ENCODE results near the gene TMPRSS7.

The TMPRSS7 gene

GRCh38 chr3:112117415-112117814 is 82.9 kb downstream of the TMPRSS7 start:
- TF ChIP-seq CTCF (IDR thresholded peaks at IDR 0.05; ENCODE audit: low read depth, low read length) = no peak
- DNase-seq (ENCODE audit: extremely low read depth, low read depth) = no peak

DNA sequence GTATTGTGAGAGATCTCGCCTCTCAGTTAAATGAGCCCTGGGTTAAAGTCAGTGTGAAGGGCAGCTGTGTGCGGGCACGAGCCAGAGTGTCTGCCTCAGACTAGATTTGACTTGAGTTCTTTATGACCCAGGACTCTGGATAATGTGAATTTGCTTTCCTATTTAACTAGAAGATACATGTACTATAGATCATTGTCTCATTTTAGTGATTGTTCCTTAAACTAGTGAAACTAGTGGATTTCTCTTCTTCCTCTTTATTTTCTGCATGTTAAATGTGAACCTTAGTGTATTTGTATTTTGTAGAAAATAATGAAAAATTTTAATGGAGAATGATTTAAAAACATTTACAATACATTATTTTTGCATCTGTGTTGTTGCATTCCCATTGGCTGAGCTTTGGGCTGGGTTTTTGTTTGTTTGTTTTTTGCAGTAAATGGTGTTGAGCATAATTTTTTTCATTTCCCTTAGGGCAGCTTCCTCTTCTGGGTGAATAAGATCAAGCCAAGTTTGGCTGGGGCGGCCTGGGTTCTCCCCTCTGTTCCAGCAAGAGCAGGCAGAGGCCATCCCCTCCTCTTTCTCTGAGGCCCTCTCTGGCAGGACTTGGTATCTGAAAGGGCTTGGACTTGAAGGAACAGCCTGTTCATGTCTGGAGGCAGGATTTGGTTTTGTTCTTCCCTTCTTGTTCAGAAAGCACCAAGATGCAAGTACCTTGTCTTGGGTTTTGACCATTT is 83.5 kb downstream of the TMPRSS7 start:
- no peak for DNase-seq (ENCODE audit: extremely low read depth, low read depth)
- TF ChIP-seq CTCF (IDR thresholded peaks at IDR 0.05; ENCODE audit: low read depth, low read length) = no peak

DNA sequence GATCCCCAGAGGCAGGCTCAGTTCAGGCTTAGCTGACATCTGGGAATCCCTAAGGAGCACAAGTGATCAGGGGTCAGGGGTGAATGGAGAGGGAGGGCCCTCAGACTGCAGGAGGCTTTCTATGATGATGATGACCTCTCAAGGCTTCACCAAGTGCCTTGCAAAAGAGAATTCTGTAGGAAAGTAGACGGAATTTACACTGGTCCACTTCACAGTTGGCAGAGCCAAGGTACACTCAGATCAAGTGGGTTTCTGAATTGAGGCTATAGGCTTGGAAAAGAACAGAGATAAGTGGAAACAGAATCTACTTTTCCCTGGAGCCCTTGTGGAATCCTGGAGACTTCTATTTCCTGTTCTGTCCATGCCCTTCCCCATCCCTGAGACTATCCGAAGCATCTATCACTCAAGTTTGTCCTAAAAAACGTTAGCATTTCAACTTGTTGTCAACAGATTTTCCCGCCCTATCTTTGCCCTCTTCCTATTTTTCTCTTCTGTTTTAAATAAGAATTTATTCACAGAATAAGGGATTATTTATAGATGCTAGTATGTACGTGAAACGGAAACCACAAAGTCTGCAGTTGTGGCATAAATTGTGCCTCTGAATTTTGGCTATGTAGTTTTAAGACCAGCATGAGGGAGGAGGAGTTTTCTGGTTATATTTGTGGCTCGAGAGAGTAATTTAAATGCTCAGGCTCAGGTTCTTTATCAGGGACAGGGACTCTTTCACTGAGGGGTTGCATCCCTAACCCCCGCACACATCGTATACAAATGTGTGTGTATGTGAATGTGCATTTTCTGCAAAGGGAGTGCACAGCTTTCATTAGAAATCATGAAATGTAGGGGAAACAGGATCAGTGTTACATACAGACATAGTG is 85.7 kb downstream of the TMPRSS7 start:
- no peak for TF ChIP-seq CTCF (IDR thresholded peaks at IDR 0.05; ENCODE audit: low read depth, low read length)
- no peak for DNase-seq (ENCODE audit: extremely low read depth, low read depth)

GRCh38 chr3:112121577-112122547 is 87.3 kb downstream of the TMPRSS7 start:
- no peak for DNase-seq (ENCODE audit: extremely low read depth, low read depth)

GRCh38 chr3:112122870-112123269 is 88.3 kb downstream of the TMPRSS7 start:
- DNase-seq (ENCODE audit: extremely low read depth, low read depth) = no peak
- no peak for TF ChIP-seq CTCF (IDR thresholded peaks at IDR 0.05; ENCODE audit: low read depth, low read length)

More at GRCh38 chr3:112121577-112122547, 87.3 kb downstream of the TMPRSS7 start:
- no peak for TF ChIP-seq CTCF (IDR thresholded peaks at IDR 0.05; ENCODE audit: low read depth, low read length)

- no peak for TF ChIP-seq CTCF (IDR thresholded peaks at IDR 0.05; ENCODE audit: low read depth, low read length)
- no peak for DNase-seq (ENCODE audit: extremely low read depth, low read depth)
Observed at GRCh38 chr3:112123548-112123947, 89.0 kb downstream of the TMPRSS7 start.

Data from AG09319 (cell line).